IPS DF 4.7 (cell line): ENCODE results near the gene HLF.

Experiments used
- DNase-seq: peaks from one replicate; pipeline ENCODE4 v3.0.0-alpha.2; 2013; ENCODE audit warnings: low spot score; ENCODE audit errors: extremely low read depth

The HLF gene, protein sequence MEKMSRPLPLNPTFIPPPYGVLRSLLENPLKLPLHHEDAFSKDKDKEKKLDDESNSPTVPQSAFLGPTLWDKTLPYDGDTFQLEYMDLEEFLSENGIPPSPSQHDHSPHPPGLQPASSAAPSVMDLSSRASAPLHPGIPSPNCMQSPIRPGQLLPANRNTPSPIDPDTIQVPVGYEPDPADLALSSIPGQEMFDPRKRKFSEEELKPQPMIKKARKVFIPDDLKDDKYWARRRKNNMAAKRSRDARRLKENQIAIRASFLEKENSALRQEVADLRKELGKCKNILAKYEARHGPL

DNA sequence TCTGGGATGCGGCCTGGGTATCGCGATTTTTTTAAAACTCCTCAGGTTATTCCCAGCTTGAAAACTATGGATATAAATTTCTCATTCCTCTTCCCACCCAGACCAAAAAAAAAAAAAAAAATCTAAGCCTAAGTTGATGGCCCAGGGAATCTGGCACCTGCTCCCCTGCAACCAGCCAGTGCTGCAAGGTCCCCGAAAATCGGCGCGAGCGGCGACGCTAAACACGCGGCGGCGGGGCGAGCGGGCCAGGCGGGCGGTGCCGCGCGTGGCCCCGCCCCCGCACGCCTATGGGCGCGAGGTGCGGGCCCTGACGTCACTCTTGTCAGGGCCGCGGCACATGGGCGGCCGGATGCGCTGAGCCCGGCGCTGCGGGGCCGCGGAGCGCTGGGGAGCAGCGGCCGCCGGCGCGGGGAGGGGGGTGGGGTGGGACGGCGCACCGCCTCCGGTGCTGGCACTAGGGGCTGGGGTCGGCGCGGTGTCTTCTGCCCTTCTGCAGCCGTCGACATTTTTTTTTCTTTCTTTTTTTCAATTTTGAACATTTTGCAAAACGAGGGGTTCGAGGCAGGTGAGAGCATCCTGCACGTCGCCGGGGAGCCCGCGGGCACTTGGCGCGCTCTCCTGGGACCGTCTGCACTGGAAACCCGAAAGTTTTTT is at the start of gene HLF:
Gene HLF (plus strand): TSS at position 316 of the 654 bp plus-strand sequence. CDS start 525 bp downstream, outside the sequence.
- DNase-seq, result no peak

- DNase-seq, result no peak
Measured at GRCh38 chr17:55215711-55216110, 49.0 kb upstream of the HLF start.

DNA sequence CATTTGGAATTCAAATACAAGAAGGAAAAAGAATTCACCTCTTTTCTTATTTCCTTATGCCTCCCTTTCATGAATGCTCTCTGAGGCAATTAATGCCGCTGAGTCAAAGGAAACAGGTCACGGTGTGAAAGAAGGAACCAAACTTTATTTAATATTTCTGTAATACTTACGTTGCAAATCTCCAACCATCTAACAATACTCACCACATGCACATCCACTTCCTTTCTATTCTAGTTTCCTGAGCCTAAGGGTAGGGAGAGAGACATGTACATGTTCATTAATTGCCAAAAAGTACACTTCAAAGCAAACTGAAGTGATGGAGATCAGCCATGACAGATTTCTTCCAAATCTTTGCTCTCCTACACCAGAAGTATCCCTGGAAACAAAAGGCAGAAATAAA is 47.9 kb upstream of the HLF start:
- DNase-seq, result no peak

- no peak for DNase-seq
Measured at GRCh38 chr17:55219459-55219858, 45.3 kb upstream of the HLF start.

- no peak for DNase-seq
Measured at GRCh38 chr17:55219934-55220333, 44.8 kb upstream of the HLF start.

DNA sequence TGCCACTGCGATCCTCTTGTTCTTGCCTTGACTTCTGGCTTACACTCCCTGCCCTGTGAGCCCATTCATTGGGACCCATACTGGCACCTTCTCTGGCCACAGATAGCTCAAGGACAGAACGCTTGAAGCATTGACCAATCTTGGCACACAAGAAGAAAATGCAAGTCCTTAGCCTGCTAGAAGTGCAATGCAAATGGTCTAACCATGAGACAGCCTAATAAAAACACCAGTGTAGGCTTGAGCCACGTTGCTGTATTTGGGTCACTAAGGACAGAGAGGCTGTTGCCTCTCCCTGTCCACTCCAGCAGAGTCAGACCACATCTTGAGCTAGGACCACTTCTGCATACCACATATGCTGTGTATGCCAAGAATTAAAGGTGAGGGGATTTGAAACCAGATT is 41.2 kb upstream of the HLF start:
- DNase-seq, result no peak

GRCh38 chr17:55224746-55225145 is 40.0 kb upstream of the HLF start:
- no peak for DNase-seq

GRCh38 chr17:55225237-55225636 is 39.5 kb upstream of the HLF start:
- no peak for DNase-seq

- no peak for DNase-seq
Measured at GRCh38 chr17:55228683-55229192, 36.0 kb upstream of the HLF start.

GRCh38 chr17:55229276-55229675 is 35.5 kb upstream of the HLF start:
- no peak for DNase-seq

DNA sequence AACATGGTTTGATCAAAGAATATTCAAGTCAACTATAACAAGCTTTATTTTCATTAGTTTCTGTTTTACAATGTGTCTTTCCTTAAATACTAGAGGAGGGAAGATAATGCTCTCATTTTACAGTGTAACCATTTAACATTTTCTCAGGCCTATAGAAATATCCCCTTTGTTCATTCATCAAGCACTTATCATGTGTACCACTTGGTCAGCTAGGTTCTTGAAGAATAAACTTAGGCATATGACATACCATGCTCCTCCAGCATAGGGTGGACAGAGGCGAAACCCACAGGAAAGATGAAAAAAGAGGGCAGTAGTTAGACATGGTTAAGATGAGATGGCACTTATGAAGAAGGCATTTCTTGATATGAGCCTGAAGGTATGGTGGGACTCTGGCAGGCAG is 34.0 kb upstream of the HLF start:
- no peak for DNase-seq

GRCh38 chr17:55233840-55234239 is 30.9 kb upstream of the HLF start:
- DNase-seq, result no peak

GRCh38 chr17:55236316-55236715 is 28.4 kb upstream of the HLF start:
- DNase-seq, result no peak

GRCh38 chr17:55237268-55237667 is 27.5 kb upstream of the HLF start:
- no peak for DNase-seq

- DNase-seq, result no peak
Measured at GRCh38 chr17:55237841-55238178, 26.9 kb upstream of the HLF start.

DNA sequence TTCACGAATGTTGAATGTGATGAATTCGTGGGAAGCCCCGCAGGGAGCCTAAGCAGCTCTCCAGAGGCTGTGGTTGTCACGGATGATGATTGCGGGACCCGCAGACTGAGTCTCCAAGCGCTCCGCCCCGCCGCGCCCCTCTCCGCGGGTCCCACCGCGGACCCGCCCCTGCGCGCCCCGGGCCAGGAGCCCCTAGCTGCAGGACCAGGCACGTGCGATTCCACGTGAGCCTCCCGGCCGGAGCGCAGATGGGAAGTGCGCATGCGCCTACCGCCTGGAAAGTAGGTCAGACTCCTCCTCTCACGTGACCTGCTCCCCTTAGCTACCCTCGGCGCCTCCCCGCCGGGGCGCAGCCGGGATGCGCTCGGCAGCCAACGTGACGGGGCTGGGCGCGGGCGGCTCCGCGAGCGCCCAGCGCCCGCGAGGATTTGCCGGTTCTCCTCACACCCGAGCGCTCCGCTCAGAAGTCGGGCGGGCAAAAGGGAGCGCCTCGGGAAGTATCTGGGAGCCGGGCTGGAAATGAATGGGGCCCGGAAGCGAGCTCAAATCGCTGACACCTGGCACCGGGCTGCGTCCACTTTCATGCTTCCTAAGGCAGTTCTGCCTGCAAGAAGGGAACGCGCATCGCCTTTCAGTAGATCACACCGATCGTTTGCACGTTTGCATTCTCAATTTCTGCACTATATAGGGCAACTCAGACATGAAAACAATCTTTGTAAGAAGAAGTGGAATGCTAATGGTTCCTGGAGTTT is 26.4 kb upstream of the HLF start:
- peak; percentile 83 for DNase-seq

DNA sequence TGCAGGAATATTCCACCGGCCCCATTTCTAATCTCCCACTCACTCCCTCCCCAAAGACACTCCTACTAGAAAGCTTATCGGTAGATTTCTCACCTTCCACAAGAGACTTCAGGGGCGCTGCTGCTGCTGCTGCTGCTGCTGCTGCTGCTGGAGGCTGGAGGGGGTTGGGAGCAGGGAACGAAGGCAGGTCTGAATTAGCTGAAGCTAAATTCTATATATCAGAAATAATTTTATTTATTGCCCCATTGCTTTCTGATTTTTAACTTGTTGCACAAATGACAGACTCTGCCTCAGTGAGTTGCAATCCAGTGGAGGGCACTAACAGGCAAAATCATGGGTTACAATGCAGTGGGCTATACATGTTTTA is 25.8 kb upstream of the HLF start:
- no peak for DNase-seq

GRCh38 chr17:55241097-55241496 is 23.7 kb upstream of the HLF start:
- DNase-seq, result no peak

DNA sequence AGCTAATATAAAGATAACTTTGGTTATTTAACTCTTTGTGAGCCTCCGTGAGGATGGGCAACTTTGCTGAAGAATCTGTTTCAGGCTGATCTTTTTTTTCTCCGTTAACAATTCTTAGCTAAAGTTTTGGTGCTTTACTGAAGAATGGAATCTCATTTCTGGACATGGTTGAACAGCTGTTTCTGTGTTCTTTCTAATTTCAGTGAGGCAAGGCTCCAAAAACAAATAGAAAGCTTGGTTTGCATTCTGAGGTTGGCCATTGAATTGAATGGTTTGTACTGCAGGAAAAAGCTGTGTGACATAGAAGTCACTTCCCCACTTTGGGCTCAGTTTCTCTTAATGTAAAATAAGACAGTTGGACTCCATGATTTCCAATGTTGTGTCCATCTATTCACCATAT is 22.3 kb upstream of the HLF start:
- DNase-seq, result no peak

DNA sequence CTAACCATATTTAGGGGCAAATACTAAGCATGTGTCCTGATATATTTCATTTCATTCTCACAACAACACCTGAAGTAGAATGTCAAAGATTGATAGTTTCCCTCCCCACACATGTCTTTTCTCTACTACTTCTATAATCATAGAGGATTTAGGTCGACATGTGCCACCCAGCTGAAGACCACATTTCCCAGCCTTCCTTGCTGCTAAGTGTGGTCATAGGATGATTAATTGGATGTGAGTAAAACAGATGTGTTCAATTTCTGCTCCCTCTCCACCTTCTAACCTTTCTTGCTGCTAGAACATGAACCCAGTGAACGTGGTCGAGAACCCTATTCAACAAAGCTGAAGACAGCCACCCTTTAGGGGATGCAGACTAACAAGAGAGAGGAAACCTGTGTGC is 18.8 kb upstream of the HLF start:
- no peak for DNase-seq

- no peak for DNase-seq
Measured at GRCh38 chr17:55246583-55246982, 18.2 kb upstream of the HLF start.

GRCh38 chr17:55248077-55248476 is 16.7 kb upstream of the HLF start:
- DNase-seq, result no peak

- no peak for DNase-seq
Measured at GRCh38 chr17:55249861-55250260, 14.9 kb upstream of the HLF start.
